ENCODE measurements around the gene CNTN5. TPM values are rescaled to one million over a fixed set of nuclear protein-coding genes. Genes with fewer than 3 reads are reported as not detected.

The CNTN5 gene
- total RNA-seq, 1 experiment from 2014 or later, result not detected

GRCh38 chr11:99505316-99505715, 484.6 kb downstream of the CNTN5 start:
- Mint-ChIP-seq H3K36me3 (ENCODE audit: insufficient read depth in 1 of 3, low read depth in 3 of 3) (no peaks in the 10 kb centered on the region), H3K4me1 (peaks cover 6 to 7% of the 10 kb centered on the region in 2 experiments), H3K27me3 (ENCODE audit: low read depth) (no peaks in the 10 kb centered on the region), H3K9me3 (no peaks in the 10 kb centered on the region), H3K27ac (0 out of 7 replicates have a peak overlapping the region, but pooled peaks of 1 of the 3 experiments have one; percentile 6), H3K4me3 (no peak overlapping the region)
- no peak overlapping the region for H3K27ac ChIP-seq (ENCODE audit: insufficient read length, low read depth, low read length)
- H2BK15ac ChIP-seq (ENCODE audit: low read depth, low read length), result no peak overlapping the region
- H4K91ac ChIP-seq (ENCODE audit: insufficient read length, low read depth, low read length), result no peak overlapping the region
- no peak overlapping the region for H3K56ac ChIP-seq (ENCODE audit: insufficient read length, low read depth, low read length)
- H4K5ac ChIP-seq (ENCODE audit: insufficient read length, low read depth, low read length), result no peak overlapping the region
- H3K79me2 ChIP-seq (ENCODE audit: insufficient read depth, low read length), result no peaks in the 10 kb centered on the region
- peaks cover 3% of the 10 kb centered on the region; the same call in 1 of the 2 replicates for H3K4me1 ChIP-seq (ENCODE audit: insufficient read depth, low read length)
- H2BK12ac ChIP-seq (ENCODE audit: insufficient read length, low read depth, low read length), result no peak overlapping the region
- H3K18ac ChIP-seq (ENCODE audit: insufficient read length, low read depth, low read length), result no peak overlapping the region
- H2AK5ac ChIP-seq (ENCODE audit: insufficient read length, low read length), result no peak overlapping the region
- H3K23ac ChIP-seq (ENCODE audit: insufficient read length, low read depth, low read length), result no peak overlapping the region
- no CpG with 5 or more reads among the region's 1 CpG for WGBS (ENCODE audit: extremely low coverage, insufficient read length, low lambda C conversion rate)
- no peak overlapping the region for H4K8ac ChIP-seq (replicated peaks; ENCODE audit: insufficient read length, low read depth, low read length)
- no peaks in the 10 kb centered on the region for H3K79me1 ChIP-seq (ENCODE audit: insufficient read depth, low read depth, low read length, poor library complexity, severe bottlenecking)
- H2BK20ac ChIP-seq (ENCODE audit: low read depth, low read length, poor library complexity, severe bottlenecking), result no peak overlapping the region
- H2BK120ac ChIP-seq (ENCODE audit: low read depth, low read length, poor library complexity, severe bottlenecking), result no peak overlapping the region
- no peak overlapping the region for H3K9ac ChIP-seq (ENCODE audit: extremely low read depth, insufficient read length, low read length)
- H3K14ac ChIP-seq (ENCODE audit: insufficient read depth, low read length), result no peak overlapping the region
- H4K20me1 ChIP-seq (ENCODE audit: control insufficient read depth, insufficient read depth, insufficient read length), result no peaks in the 10 kb centered on the region
- H2AFZ ChIP-seq (ENCODE audit: low read length), result no peak overlapping the region
- H3K9me3 ChIP-seq (ENCODE audit: control insufficient read depth, low read depth, low read length), result no peaks in the 10 kb centered on the region
- no peaks in the 10 kb centered on the region for H3K27me3 ChIP-seq (ENCODE audit: insufficient read depth, low read length)
- no peak overlapping the region for H3K4me2 ChIP-seq (ENCODE audit: insufficient read depth, insufficient read length, low read length)
- H3T11ph ChIP-seq (ENCODE audit: low read length), result no peak overlapping the region
- H3K23me2 ChIP-seq (ENCODE audit: insufficient read length, low read depth, low read length, poor library complexity, severe bottlenecking), result no peaks in the 10 kb centered on the region
- no peak overlapping the region for H2BK5ac ChIP-seq (ENCODE audit: insufficient read length, low read length)
- no peak overlapping the region for H3K4ac ChIP-seq (ENCODE audit: low read depth, low read length)
- no peak for DNase-seq
- no peak for TF ChIP-seq CTCF (conservative IDR thresholded peaks at IDR 0.05)
